ENCODE measurements around the gene TMCO4.

DNA sequence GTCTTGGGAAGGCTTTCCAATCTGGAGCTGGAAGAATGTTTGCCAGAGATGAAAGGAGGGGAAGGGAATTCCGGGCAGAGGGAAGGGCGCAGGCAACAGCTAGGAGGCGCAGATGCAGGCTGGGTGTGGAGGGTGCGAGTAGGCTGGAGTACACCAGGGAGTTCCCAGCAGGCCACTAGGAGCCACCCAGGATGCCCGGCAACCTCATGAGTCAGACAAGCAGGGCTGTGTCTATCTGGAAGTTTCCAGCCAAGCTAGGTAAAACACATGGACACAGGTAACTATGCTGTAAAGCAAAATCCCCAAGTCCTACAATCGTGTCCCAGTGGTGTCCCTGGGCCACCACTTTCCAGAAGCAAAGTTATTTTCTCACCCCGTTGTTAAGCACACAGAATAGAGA, 156.6 kb downstream of the TMCO4 start:
- TF ChIP-seq, protein P1, sequence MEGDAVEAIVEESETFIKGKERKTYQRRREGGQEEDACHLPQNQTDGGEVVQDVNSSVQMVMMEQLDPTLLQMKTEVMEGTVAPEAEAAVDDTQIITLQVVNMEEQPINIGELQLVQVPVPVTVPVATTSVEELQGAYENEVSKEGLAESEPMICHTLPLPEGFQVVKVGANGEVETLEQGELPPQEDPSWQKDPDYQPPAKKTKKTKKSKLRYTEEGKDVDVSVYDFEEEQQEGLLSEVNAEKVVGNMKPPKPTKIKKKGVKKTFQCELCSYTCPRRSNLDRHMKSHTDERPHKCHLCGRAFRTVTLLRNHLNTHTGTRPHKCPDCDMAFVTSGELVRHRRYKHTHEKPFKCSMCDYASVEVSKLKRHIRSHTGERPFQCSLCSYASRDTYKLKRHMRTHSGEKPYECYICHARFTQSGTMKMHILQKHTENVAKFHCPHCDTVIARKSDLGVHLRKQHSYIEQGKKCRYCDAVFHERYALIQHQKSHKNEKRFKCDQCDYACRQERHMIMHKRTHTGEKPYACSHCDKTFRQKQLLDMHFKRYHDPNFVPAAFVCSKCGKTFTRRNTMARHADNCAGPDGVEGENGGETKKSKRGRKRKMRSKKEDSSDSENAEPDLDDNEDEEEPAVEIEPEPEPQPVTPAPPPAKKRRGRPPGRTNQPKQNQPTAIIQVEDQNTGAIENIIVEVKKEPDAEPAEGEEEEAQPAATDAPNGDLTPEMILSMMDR (conservative IDR thresholded peaks at IDR 0.05; ENCODE audit: low read length): no peak
- TF ChIP-seq EZH2phosphoT487 (IDR thresholded peaks at IDR 0.05; ENCODE audit: borderline replicate concordance): no peak
